ENCODE data around the gene DNAJC11.

DNA sequence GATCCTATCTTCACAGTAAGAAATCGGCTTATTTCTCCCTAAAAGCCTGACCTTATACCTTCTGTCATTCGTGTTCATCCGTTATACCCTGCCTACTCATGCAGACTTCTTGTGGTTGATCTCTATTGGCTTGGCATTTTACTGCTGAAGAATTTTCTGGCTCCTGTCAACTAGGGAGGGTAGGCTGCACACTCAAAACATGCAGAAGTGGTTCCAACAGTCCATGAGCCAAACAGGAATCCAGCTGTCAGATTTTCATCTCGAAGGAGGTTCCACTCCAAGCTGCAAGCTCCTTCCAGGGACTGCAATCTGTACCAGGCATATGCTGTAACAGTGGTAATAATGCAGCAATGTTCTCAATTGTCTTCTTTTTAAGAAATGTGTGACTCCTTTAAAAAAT lies 10.1 kb downstream of the DNAJC11 start:
- TF ChIP-seq POLR2AphosphoS5 (IDR thresholded peaks at IDR 0.05; ENCODE audit: low read depth, low read length) (no peak), CTCF (IDR thresholded peaks at IDR 0.05) (no peak), EP300 (IDR thresholded peaks at IDR 0.05; ENCODE audit: borderline replicate concordance in 1 of 2, low read depth in 1 of 2, low read length in 1 of 2) (no peak), JUND (IDR thresholded peaks at IDR 0.05) (no peak), RCOR1 (IDR thresholded peaks at IDR 0.05; ENCODE audit: low read length) (no peak), CHD2 (IDR thresholded peaks at IDR 0.05; ENCODE audit: low read length, partially characterized antibody) (no peak), GABPA (IDR thresholded peaks at IDR 0.05; ENCODE audit: low read depth) (no peak), TAF1 (IDR thresholded peaks at IDR 0.05; ENCODE audit: borderline replicate concordance, low read depth, low read length) (no peak)

Measured in SK-N-SH (cell line).